GM12801 (cell line): ENCODE measurements around the gene KRT40.

ENCODE experiments used
- TF ChIP-seq, protein P1 (sequence below): IDR thresholded peaks from one replicate; pipeline ENCODE4 v1.5.1; 2011; ENCODE audit warnings: control low read depth; ENCODE audit not compliant: insufficient read length; ENCODE audit errors: extremely low read depth

Gene KRT40

DNA sequence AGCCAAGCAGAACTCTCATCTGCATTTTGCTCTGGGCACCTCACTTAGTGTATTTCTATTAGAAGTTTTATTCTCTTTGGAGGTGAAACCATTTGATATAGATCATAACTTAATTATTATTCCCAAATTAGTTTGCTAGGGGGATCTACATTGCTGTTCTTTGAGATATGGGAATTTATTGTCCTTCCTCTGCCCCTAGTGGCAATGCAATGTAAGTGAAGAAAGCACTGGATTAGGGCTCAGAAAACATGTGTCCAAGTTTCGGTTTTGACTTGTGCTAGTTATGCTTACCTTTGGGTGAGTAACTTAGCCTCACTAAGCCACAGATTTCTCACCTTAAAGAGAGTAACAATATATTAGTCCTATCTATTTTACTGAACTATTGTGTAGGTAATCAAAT is 20.3 kb downstream of the KRT40 start:
- TF ChIP-seq, protein P1, sequence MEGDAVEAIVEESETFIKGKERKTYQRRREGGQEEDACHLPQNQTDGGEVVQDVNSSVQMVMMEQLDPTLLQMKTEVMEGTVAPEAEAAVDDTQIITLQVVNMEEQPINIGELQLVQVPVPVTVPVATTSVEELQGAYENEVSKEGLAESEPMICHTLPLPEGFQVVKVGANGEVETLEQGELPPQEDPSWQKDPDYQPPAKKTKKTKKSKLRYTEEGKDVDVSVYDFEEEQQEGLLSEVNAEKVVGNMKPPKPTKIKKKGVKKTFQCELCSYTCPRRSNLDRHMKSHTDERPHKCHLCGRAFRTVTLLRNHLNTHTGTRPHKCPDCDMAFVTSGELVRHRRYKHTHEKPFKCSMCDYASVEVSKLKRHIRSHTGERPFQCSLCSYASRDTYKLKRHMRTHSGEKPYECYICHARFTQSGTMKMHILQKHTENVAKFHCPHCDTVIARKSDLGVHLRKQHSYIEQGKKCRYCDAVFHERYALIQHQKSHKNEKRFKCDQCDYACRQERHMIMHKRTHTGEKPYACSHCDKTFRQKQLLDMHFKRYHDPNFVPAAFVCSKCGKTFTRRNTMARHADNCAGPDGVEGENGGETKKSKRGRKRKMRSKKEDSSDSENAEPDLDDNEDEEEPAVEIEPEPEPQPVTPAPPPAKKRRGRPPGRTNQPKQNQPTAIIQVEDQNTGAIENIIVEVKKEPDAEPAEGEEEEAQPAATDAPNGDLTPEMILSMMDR, result no peak

DNA sequence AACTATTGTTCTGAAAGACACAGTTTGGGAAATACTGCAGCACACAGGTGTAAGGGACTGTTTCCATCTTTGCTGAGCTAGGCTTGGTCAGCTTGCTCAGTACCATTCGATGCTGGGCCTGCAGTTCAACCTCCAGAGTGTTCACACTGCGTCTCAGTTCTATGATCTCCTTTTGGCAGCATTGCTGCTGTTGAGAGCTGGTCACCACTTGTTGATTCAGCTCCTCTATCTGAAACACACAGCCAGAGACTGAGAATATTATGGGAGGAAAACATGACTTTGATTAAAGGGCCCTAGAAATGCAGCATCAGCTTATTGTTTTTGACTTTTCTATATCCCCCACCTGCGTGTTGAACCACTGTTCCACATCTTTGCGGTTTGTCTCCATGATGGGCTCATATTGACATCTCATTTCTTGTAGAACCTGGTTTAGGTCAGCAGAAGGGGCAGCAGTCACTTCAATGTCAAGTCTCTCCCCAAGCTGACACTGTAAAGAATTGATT is 22.0 kb downstream of the KRT40 start:
- TF ChIP-seq, protein P1, result no peak

DNA sequence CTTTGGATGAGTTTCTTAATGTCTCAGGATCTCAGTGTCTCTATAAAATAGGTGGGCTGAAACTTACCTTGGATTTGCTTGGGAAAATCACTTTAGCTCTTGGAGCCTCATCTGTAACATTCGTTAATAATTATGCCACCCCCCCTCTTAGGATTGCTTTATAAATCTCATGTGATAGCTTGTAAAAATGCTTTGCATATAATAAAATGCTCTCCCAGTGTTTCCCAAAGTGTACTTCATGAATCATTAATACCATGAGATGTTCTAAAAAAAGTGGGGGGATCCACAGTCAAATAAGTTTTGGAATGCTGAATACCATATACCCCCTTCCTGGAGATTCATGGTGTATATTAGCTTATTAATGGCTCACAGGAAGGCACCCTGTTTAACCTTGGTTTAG is 22.5 kb downstream of the KRT40 start:
- TF ChIP-seq, protein P1, result no peak

DNA sequence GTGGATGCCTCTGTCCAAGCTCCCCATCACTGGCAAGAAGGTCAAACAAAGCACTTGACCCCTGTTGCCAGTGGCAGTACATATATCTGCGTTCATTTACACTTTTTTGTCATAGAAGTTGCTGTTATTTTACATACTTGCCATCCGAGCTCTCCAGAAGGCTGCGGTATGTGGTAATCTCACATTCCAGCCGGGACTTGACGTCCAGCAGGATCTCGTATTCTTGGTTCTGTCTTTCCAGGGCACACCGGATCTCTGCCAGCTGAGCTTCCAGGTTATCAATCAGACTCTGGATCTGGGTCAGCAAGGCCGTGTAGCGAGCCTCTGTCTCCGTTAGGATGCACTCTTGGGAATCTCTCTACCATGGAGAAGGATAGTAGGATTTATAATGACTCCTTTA is 24.0 kb downstream of the KRT40 start:
- TF ChIP-seq, protein P1, result no peak

DNA sequence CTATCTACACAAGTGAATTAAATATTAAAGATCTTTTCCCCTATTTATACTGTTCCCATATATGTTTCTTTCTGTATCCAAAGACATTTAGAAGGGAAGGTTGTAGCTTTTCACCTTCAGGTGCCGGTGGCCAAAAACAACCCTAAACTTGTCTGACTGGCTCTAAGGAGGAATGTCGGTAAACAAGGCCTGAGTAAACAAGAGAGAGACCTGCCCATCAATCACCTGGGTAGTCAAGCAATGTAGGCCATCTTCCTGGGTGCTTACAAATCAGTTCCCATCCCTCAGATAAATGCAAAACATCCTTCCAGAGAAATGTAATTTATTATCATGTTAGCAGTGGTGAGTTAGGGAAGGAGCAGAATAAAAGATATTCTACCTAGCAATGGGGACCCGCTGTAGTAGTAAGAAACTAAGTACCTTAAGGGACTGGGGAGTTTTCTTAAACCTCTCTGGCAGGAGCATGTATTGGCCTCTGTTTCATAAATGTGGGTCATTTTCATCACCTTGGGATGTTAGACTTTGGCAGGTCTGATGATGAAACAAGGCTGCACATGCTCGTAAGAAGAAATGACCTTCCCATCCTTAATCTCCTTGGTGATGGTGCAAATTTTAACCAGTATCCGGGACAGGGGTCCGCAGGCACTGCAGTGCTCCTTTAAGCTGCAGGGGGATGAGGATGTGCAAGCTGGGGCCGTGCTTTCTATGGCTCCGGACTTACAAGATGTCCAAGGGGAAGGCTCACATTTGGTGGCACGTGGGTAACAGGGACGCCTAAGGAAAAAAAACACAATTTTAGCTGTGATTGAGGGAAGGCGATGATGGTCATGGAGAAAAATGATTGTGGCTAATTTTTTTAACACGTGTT is 25.8 kb downstream of the KRT40 start:
- TF ChIP-seq, protein P1, result no peak

DNA sequence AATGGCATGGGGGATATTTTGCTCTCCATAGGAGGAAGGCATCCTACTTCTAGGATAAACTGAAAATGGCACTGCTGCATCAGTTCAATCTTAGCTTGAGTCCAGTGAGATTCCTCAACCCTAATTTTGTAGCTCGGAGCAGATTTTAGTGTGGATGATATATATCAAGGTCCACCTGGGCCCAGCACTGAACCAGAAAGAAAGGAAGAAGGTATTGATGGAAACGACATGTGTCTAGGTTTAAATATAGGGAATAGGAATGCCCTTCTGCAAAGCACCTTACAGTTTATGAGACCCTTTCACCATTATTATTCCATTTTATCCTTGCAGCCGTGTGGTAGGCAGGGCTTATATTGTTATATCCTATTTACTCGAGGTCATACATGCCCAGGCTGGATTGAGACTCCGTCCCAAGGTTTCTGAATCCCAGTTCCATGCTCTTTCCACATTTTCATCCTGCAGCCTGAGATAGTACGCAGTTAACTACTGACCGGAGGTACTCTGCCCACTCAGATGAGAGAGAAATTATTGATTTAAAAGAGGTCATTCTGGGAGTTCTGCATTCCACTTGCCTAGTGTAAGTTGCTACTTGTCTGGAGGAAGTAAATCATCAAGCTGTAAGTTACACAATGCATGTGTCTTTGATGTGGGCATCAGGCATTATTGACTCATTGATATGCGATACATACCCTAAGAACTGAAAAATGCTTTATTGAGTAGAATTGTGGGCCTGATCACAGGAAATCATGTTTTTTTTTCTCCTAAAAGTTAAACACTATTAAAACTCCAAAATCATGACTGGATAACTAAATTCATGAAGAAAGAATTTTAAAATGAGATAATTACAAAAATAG is 27.5 kb downstream of the KRT40 start:
- TF ChIP-seq, protein P1, result no peak

DNA sequence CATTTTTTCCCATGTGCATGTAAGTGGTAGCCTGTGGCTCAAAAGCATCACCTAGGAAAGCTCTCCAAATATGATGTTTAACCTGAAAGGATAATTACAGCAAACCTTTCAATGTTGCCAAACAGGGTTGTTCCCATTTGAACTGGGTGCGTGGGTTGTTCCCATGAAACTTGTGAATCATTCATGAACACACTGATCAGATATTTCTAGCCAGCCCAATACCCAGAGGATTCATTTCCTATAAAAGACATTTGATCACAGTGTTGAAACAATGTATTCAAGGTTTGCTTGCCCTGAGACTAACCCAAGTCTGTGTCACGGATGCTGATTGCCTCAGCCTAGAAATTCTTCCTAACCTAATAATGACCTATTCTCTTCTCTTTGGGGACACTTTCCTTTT is 30.2 kb downstream of the KRT40 start:
- TF ChIP-seq, protein P1, result no peak
